ENCODE data around the gene OR2AP1. TPM values are rescaled to one million over a fixed set of nuclear protein-coding genes. Genes with fewer than 3 reads are reported as not detected.
"Not testable (repeated sequence)": the region's sequence is repeated elsewhere in the genome, so short reads cannot be mapped to it uniquely, and the experiment has no call there.

The OR2AP1 gene
- total RNA-seq, result not detected

DNA sequence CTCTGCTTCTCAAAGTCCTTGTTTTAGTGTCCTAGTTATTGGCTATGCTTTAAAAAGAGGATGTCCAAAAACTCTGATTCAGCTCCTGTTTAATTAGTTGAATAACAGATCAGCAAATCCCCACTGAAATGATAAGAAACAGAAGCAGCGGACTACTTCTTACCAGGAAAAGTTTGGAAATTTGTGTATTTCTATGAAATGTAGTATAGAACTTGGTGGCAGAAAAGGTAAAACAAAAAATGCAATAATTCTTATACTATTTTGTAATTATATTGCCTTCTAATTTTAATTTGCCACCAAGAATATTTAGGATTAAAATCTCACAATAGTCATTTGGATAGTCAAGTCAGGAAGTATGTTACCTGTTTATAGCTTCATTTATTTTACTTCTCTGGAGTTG is at the start of gene OR2AP1:
TSS of gene OR2AP1 (plus strand) at position 301 of the 400 bp plus-strand sequence. CDS start 1,947 bp downstream, outside the sequence.
- DNase-seq (ENCODE audit: low spot score in 2 of 2) (no peak), ATAC-seq (no peak)
- Mint-ChIP-seq H3K36me3 (peaks cover 23 to 30% of the 10 kb centered on the region in 2 donors), H3K9me3 (peaks cover 23 to 30% of the 10 kb centered on the region in 2 donors), H3K27ac (no peak within 1 kb of the TSS)

DNA sequence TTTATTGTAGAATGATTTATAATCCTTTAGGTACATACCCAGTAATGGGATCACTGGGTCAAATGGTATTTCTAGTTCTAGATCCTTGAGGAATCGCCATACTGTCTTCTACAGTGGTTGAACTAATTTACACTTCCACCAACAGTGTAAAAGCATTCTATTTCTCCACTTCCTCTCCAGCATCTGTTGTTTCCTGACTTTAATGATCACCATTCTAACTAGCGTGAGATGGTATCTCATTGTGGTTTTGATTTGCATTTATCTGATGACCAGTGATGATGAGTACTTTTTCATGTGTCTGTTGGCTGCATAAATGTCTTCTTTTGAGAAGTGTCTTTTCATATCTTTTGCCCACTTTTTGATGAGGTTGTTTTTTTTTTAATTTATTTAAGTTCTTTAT is 24.0 kb upstream of the OR2AP1 start:
- H3K9me3 Mint-ChIP-seq; ATAC-seq; H3K27ac Mint-ChIP-seq; DNase-seq (ENCODE audit: low spot score in 2 of 2); H3K36me3 Mint-ChIP-seq: not testable (repeated sequence)

DNA sequence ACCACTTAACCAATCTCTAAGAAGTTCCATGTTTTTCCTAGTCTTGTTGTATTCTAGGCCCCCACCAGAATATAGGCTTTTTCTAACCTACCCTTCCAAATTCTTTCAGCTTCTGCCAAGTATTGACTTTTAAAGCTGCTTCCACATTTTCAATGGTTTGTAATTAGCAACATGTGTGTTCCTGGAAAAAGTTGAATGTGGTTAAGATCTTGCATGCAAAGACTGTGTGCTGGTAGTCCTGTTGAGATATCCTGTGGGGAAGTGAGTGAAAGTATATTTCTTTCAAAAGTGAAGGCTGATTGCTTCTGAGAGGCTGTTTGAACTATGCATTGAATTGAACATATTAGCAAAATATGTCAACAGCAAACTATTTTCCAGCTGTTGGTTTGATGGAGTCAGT is 23.5 kb upstream of the OR2AP1 start:
- no peak for ATAC-seq
- no peak for DNase-seq (ENCODE audit: low spot score in 2 of 2)
- H3K9me3 Mint-ChIP-seq, result peaks cover 0 to 5% of the 10 kb centered on the region in 2 donors

DNA sequence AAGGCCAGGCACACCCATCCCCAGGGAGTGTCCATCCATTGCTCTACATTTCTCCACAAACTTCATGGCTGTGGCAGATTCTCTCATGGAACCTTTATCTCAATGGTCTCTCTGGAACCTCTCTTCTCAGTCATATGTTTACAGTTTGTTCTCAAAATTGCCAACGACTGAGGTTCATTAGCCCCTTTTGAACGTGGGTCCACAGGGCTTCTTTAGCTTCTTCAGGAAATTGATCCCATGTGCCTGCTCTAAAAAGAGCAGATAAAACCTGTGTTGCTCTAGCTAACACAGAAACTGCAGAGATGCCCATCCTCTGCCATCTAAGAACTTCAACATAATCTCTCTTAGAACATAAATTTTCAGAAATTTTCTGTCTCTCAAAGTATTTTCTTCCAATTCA is 23.0 kb upstream of the OR2AP1 start, which contains the start of gene OR6C4:
TSS of gene OR6C4 (plus strand) at position 301 of the 400 bp plus-strand sequence. CDS start 1,625 bp downstream, outside the sequence.
- ATAC-seq, result no peak

More for the DNA sequence above, 23.5 kb upstream of the OR2AP1 start:
- Mint-ChIP-seq H3K27ac (no peak overlapping the region), H3K36me3 (peaks cover 0 to 6% of the 10 kb centered on the region in 2 donors)

DNA sequence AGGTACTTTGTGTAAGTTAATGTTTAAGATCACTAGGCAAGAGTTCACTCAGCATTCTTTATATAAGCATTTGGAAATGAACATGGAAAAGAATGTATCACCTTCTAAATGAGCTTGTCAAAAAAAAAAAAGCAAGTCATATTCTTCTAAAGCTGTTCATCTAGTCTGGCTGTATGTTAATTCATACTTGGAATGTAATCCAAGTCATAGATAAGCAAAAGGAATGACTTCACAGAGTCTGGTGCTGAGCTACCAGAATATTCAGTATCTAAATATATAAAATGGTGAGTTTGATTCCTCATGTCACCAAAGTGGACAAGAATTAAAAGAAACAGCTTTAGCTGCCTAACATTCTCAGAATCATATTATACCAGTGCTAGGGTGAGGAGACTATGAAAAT is 18.0 kb upstream of the OR2AP1 start:
- Mint-ChIP-seq H3K27ac (no peak overlapping the region), H3K36me3 (peaks cover 0 to 12% of the 10 kb centered on the region in 2 donors), H3K9me3 (peaks cover 0 to 14% of the 10 kb centered on the region in 2 donors)
- DNase-seq (ENCODE audit: low spot score in 2 of 2) (no peak), ATAC-seq (no peak)

More for the DNA sequence above, 23.0 kb upstream of the OR2AP1 start, which contains the start of gene OR6C4:
- no peak for DNase-seq (ENCODE audit: low spot score in 2 of 2)
- Mint-ChIP-seq H3K36me3 (peaks cover 0 to 6% of the 10 kb centered on the region in 2 donors), H3K27ac (no peak within 1 kb of the TSS), H3K9me3 (peaks cover 0 to 5% of the 10 kb centered on the region in 2 donors)

DNA sequence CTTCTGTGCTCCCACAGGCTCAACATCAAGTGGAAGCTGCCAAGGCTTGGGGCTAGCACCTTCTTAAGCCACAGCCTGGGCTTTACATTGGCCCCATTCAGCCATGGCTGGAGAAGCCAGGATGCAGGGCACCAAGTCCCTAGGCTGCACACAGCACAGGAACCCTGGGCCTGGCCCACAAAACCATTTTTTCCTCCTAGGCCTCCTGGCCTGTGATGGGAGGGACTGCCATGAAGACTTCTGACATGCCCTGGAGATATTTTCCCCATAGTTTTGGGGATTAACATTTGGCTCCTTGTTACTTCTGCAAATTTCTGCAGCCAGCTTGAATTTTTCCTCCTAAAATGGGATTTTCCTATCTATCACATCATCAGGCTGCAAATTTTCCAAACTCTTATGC is 2.2 kb upstream of the OR2AP1 start:
- ATAC-seq; H3K27ac Mint-ChIP-seq; DNase-seq (ENCODE audit: low spot score in 2 of 2): not testable (repeated sequence)
- Mint-ChIP-seq H3K9me3 (peaks cover 24 to 30% of the 10 kb centered on the region in 2 donors), H3K36me3 (peaks cover 23 to 33% of the 10 kb centered on the region in 2 donors)

DNA sequence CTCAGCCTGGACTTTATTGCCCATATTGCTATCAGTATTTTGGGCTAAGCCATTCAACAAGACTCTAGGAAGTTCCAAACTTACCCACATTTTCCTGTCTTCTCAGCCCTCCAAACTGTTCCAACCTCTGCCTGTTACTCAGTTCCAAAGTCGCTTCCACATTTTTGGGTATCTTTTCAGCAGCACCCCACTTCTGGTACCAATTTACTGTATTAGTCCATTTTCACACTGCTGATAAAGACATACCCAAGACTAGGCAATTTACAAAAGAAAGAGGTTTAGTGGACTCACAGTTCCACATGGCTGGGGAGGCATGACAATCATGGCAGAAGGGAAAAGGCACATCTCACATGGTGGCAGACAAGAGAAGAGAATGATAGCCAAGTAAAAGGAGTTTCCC is 1.6 kb upstream of the OR2AP1 start:
- Mint-ChIP-seq H3K9me3 (peaks cover 24 to 30% of the 10 kb centered on the region in 2 donors), H3K36me3 (peaks cover 23 to 33% of the 10 kb centered on the region in 2 donors)
- not testable (repeated sequence) for DNase-seq (ENCODE audit: low spot score in 2 of 2); ATAC-seq; H3K27ac Mint-ChIP-seq

DNA sequence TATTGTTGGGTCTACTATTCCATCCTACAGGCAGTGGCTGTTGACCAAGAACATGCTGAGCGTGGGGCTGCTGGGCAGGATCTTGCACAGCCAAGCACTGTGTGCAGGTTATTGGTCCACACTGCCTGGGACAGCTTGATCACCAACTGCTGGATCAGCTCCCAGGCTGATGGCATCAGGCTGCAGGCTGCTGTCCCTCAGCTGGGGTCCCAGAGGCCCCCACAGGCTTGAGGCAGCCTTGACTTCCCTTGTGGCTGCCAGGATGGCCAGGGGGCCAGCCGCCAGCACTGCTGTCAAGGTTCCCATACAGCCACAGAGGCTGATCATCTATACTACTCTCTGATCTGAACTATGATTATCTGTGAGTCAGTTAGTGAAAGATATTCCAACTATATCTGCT is 9.8 kb downstream of the OR2AP1 start:
- DNase-seq (ENCODE audit: low spot score in 2 of 2), result no peak
- no peak for ATAC-seq
- peaks cover 6 to 9% of the 10 kb centered on the region in 2 donors for H3K9me3 Mint-ChIP-seq
- no peak overlapping the region for H3K27ac Mint-ChIP-seq
- peaks cover 6 to 10% of the 10 kb centered on the region in 2 donors for H3K36me3 Mint-ChIP-seq

DNA sequence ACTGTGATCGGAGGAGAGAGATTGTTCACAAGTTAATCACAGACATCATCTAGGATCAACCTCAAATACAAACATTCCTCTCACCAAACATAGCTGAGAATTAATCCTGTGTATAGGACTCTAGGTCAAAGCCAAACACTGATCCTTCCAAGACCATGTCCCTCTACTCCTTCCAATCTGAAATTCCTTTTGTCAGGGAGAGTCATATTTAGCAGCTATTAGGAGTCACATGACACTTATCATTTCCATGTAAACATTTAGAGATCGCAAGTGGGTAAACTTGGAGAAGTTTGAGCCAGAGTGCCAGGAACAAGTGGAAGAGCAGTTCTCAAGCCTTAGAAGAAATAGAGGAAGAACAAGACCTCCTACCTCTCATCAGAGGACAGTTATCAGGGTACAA is 13.5 kb downstream of the OR2AP1 start:
- no peak overlapping the region for H3K27ac Mint-ChIP-seq
- H3K36me3 Mint-ChIP-seq, result peaks cover 0 to 6% of the 10 kb centered on the region in 2 donors
- ATAC-seq (no peak), DNase-seq (ENCODE audit: low spot score in 2 of 2) (no peak)
- peaks cover 0 to 4% of the 10 kb centered on the region in 2 donors for H3K9me3 Mint-ChIP-seq

DNA sequence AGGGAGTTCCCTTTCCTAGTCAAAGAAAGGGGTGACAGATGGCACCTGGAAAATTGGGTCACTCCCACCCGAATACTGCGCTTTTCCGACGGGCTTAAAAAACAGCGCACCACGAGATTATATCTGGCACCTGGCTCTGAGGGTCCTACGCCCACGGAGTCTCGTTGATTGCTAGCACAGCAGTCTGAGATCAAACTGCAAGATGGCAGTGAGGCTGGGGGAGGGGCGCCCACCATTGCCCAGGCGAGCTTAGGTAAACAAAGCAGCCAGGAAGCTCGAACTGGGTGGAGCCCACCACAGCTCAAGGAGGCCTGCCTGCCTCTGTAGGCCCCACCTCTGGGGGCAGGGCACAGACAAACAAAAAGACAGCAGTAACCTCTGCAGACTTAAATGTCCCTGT is 17.9 kb downstream of the OR2AP1 start:
- not testable (repeated sequence) for ATAC-seq; DNase-seq (ENCODE audit: low spot score in 2 of 2); H3K27ac Mint-ChIP-seq; H3K36me3 Mint-ChIP-seq
- H3K9me3 Mint-ChIP-seq, result peaks cover 2 to 12% of the 10 kb centered on the region in 2 donors

DNA sequence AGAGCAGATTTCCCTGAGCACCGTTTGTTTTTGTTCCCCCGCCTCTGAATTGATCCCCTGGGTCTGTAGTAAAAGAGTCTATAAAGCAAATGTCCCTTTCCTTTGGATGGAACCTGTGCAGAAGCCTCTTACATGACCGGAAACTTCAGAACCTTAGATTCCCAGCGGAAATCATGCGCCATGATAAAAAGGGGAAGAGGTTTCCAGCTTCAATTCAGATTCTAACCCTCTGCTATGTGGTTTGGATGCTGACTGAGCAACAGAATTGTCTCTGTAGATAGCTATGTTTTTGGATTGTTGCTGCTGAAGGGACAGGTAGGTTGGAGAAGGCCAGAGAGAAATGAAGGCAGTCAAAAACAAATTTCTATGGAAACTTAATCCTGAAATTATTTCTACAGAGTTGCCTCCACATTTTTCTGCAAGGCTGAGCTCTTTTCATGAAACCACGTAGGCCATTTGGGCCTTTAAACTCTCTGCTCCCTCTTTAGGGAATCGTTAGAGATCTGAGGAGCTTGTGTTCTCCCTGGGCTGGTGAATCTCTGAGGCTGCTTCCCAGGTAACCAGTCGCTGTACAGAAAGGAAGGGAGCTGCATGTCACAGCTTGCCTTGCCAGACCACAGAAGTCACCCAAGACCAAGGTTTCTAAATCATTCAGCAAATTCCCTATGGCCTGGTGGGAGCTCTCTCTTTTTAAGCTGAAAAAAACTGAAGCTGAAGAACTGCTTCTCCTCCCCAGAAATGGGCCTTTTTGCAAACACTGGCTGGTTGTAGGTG is 35.7 kb downstream of the OR2AP1 start:
- DNase-seq (ENCODE audit: low spot score in 2 of 2) (no peak), ATAC-seq (no peak)
- no peak overlapping the region for H3K27ac Mint-ChIP-seq

DNA sequence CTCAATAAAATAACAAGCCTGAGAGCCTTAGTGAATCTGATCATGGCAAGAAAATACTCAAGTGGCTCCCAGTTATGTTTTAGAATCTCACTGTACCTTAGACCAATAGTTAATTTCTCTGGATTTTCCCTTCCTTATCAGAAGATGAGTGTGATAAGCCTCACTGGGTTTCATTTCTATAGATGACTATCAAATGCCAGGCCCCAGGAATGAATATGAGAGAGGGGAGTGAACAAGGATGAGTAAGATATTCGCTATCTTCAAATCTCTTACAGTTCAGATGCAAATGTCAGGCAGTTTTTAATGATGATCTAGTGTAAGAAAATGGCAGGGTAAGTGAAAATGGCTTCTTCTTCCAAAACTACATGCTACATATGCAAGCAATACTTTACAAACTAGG is 38.3 kb downstream of the OR2AP1 start:
- ATAC-seq (peak; percentile 82 to 93), DNase-seq (ENCODE audit: low spot score in 2 of 2) (no peak)
- H3K36me3 Mint-ChIP-seq, result peaks cover 6 to 12% of the 10 kb centered on the region in 2 donors
- no peak overlapping the region for H3K27ac Mint-ChIP-seq
- H3K9me3 Mint-ChIP-seq, result peaks cover 5 to 9% of the 10 kb centered on the region in 2 donors

More for the DNA sequence above, 35.7 kb downstream of the OR2AP1 start:
- H3K36me3 Mint-ChIP-seq, result no peaks in the 10 kb centered on the region
- no peaks in the 10 kb centered on the region for H3K9me3 Mint-ChIP-seq

DNA sequence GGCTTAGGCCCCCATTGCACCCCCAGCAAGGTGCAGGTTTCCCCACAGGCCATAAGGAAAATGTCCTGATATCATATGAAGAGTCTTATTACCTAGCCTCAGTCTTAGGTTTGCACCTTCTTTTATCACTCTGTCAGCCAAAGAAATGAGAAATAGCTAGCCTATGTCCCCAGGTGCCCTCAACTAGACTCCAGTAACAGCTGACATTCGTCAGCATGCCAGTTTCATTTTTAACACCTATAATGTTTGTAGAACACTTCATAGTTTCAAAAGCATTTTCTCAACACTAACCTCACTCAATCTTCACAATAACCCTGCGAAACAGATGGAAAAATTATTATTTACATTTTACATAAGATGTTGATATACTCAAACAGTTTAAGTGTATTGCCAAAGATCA is 40.4 kb downstream of the OR2AP1 start:
- ATAC-seq, result no peak
- Mint-ChIP-seq H3K27ac (no peak overlapping the region), H3K36me3 (peaks cover 20 to 29% of the 10 kb centered on the region in 2 donors), H3K9me3 (peaks cover 14 to 23% of the 10 kb centered on the region in 2 donors)
- DNase-seq (ENCODE audit: low spot score in 2 of 2), result no peak

DNA sequence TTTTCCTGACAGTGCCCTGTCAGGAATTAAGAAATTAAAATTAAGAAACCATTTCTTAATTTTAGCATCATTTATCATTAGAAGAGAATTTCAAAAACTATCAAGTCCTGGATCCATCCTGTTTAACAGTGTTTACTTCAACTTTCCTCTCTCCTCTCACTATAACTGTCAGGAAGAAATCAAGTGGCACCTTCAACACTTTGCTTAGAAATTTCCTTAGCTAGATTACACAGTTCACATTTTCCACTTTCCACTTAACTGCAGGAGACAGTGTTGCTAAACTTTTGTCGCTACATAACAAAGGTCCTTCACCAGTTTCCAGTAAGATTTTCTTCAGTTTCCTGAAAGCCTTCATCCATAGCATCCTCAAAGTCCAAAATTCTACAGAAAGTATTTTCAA is 42.5 kb downstream of the OR2AP1 start:
- ATAC-seq, result no peak
- peaks cover 14 to 24% of the 10 kb centered on the region in 2 donors for H3K9me3 Mint-ChIP-seq
- H3K36me3 Mint-ChIP-seq, result peaks cover 22 to 31% of the 10 kb centered on the region in 2 donors
- no peak for DNase-seq (ENCODE audit: low spot score in 2 of 2)
- no peak overlapping the region for H3K27ac Mint-ChIP-seq

DNA sequence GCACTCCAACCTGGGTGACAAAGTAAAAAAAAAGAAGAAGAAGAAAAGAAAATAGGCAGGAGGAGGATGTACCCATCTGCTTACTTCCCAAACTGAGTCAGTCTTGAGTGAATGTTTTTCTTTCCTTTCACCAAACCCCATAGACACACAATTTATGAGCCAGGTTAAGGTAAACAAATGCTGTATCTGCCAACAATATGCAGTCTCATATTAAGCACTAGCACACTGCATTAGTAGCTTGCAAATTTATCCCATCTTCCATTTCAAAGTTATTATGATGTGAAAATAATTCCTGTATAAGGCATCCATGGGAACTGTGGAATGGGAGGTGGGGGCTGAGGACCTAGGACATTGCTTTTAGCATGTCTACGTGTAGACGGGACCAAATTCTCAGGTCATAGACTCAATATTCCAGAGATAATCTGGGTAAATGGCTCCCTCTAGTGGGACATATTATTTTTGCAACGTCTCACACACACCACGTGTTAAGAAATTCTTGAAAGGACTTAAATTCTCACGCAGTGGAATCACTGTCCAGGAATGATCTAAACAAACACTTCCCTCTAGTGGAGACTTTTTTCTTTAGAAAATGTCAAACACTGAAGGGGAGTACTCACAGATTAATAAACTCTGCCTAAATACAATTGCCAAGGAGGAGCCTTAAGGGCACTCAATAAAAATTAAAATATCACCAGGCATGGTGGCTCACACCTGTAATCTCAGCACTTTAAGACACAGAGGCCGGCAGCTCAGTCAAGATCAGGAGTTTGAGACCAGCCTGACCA is 47.3 kb downstream of the OR2AP1 start:
- Mint-ChIP-seq H3K27ac (no peak overlapping the region), H3K9me3 (peaks cover 14 to 24% of the 10 kb centered on the region in 2 donors), H3K36me3 (peaks cover 22 to 29% of the 10 kb centered on the region in 2 donors)
- peak in 1 of 2 donors; percentile 76 for DNase-seq (ENCODE audit: low spot score in 2 of 2)
- ATAC-seq, result peak; percentile 59 to 62

DNA sequence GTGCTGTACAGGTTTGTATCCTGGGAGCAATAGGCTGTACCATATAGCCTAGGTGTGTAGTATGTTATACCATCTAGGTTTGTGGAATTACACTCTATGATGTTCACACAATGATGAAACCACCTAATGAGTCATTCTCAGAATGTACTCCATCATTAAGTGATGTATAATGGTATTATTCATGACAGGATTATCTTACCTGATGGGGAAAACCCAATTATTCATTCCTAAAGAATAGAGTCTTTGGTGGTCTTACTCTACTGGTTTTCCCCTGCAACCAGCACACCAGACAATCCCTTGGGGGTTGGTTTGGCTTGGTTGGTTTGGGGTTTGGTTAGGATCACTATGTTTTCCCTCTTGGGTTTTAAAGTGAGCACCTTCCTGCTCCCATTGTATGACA is 51.8 kb downstream of the OR2AP1 start:
- H3K36me3 Mint-ChIP-seq, result no peaks in the 10 kb centered on the region
- no peak overlapping the region for H3K27ac Mint-ChIP-seq
- no peak for DNase-seq (ENCODE audit: low spot score in 2 of 2)
- no peaks in the 10 kb centered on the region for H3K9me3 Mint-ChIP-seq
- ATAC-seq, result peak; percentile 86
